Measurements from ENCODE around the gene GNA14. TPM values are rescaled to one million over a fixed set of nuclear protein-coding genes. Genes with fewer than 3 reads are reported as not detected.
"Not testable (repeated sequence)": the region's sequence is repeated elsewhere in the genome, so short reads cannot be mapped to it uniquely, and the experiment has no call there.

GNA14 gene
- total and polyA plus RNA-seq, 2 experiments from 2014 or later = 0.21 to 0.36 TPM

DNA sequence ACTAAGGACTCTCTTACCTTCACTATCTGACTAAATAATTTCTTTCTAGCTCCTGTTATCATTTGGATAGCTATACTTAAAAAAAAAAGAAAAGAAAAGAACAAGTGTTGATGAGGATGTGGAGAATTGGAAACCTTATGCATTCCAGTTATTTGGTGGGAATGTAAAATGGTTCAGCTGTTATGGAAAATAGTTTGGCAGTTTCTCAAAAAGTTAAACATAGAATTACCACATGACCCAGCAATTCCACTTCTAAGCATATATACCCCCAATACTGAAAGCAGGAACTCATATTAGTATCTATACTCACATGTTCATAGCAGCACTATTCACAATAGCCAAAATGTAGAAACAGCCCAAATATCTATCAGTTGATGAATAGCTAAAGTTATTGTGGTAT is 61.1 kb downstream of the GNA14 start:
- Histone ChIP-seq H3K27ac (no peak overlapping the region), H3K27me3 (no peaks in the 10 kb centered on the region)
- DNase-seq (ENCODE audit: low read depth in 1 of 2, low spot score in 1 of 2) = peak in 1 of 2 donors; percentile 36

DNA sequence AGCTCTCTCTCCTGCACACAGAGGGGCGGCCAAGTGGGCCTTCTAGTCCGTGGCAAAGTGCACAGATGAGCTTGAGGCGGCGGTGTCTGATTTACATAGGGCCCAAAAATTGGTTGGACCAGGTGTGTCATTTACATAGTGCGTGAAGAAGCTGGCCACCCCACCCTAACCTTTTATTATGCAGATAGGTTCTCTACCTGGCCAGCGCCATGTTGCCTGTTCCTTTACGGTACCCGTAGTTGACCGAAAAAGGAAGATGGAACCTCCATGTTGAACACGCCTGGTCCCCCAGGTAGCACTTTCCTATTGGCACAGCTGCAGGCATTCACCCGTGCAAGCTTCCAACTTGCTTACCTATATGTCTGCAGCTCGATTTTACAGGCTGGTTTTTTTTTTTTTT is 61.5 kb downstream of the GNA14 start:
- Histone ChIP-seq H3K4me3 (no peak overlapping the region), H3K27me3 (no peaks in the 10 kb centered on the region), H3K27ac (no peak overlapping the region), H3K36me3 (no peaks in the 10 kb centered on the region), H3K4me1 (ENCODE audit: low read depth) (no peaks in the 10 kb centered on the region), H3K9me3 (ENCODE audit: low read depth) (no peaks in the 10 kb centered on the region)
- TF ChIP-seq, protein P1, sequence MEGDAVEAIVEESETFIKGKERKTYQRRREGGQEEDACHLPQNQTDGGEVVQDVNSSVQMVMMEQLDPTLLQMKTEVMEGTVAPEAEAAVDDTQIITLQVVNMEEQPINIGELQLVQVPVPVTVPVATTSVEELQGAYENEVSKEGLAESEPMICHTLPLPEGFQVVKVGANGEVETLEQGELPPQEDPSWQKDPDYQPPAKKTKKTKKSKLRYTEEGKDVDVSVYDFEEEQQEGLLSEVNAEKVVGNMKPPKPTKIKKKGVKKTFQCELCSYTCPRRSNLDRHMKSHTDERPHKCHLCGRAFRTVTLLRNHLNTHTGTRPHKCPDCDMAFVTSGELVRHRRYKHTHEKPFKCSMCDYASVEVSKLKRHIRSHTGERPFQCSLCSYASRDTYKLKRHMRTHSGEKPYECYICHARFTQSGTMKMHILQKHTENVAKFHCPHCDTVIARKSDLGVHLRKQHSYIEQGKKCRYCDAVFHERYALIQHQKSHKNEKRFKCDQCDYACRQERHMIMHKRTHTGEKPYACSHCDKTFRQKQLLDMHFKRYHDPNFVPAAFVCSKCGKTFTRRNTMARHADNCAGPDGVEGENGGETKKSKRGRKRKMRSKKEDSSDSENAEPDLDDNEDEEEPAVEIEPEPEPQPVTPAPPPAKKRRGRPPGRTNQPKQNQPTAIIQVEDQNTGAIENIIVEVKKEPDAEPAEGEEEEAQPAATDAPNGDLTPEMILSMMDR (IDR thresholded peaks at IDR 0.05; ENCODE audit: low read depth, low read length) = no peak
- no peak for DNase-seq (ENCODE audit: low read depth in 1 of 2, low spot score in 1 of 2)

More for the DNA sequence above, 61.1 kb downstream of the GNA14 start:
- H3K4me3 ChIP-seq = no peak overlapping the region
- no peaks in the 10 kb centered on the region for H3K4me1 ChIP-seq (ENCODE audit: low read depth)
- TF ChIP-seq, protein P1 (IDR thresholded peaks at IDR 0.05; ENCODE audit: low read depth, low read length) = no peak
- H3K36me3 ChIP-seq = no peaks in the 10 kb centered on the region
- H3K9me3 ChIP-seq (ENCODE audit: low read depth) = no peaks in the 10 kb centered on the region

- H3K36me3 ChIP-seq = no peaks in the 10 kb centered on the region
- H3K4me1 ChIP-seq (ENCODE audit: low read depth) = no peaks in the 10 kb centered on the region
- H3K27me3 ChIP-seq = no peaks in the 10 kb centered on the region
- TF ChIP-seq, protein P1 (IDR thresholded peaks at IDR 0.05; ENCODE audit: low read depth, low read length) = no peak
- H3K9me3 ChIP-seq (ENCODE audit: low read depth) = no peaks in the 10 kb centered on the region
- H3K27ac ChIP-seq = no peak overlapping the region
- no peak overlapping the region for H3K4me3 ChIP-seq
- DNase-seq (ENCODE audit: low read depth in 1 of 2, low spot score in 1 of 2) = no peak
These were observed 62.8 kb downstream of the GNA14 start for GRCh38 chr9:77585335-77585786.

DNA sequence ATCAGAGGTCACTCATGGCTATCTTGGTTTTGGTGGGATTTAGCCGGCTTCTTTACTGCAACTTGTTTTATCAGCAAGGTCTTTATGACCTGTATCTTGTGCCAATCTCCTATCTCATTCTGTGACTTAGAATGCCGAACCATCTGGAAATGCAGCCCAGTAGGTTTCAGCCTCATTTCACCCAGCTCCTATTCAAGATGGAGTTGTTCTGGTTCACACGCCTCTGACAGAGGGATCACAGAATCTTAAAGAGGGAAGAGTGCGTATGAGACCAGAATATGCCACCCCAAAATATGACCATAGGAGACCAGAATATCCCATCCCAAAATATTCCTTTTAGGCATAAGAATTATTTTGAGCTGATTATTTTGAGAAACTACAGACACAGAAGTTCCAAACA is 63.2 kb downstream of the GNA14 start:
- not testable (repeated sequence) for H3K27me3 ChIP-seq; H3K9me3 ChIP-seq (ENCODE audit: low read depth); DNase-seq (ENCODE audit: low read depth in 1 of 2, low spot score in 1 of 2); H3K36me3 ChIP-seq; H3K4me3 ChIP-seq; H3K27ac ChIP-seq; H3K4me1 ChIP-seq (ENCODE audit: low read depth)

GRCh38 chr9:77582961-77583576 is 65.1 kb downstream of the GNA14 start:
- DNase-seq (ENCODE audit: low read depth in 1 of 2, low spot score in 1 of 2) = peak in 1 of 2 donors; percentile 20
- Histone ChIP-seq H3K36me3 (no peaks in the 10 kb centered on the region), H3K4me1 (ENCODE audit: low read depth) (no peaks in the 10 kb centered on the region), H3K4me3 (no peak overlapping the region), H3K9me3 (ENCODE audit: low read depth) (no peaks in the 10 kb centered on the region), H3K27me3 (no peaks in the 10 kb centered on the region), H3K27ac (no peak overlapping the region)
- TF ChIP-seq, protein P1 (IDR thresholded peaks at IDR 0.05; ENCODE audit: low read depth, low read length) = no peak

GRCh38 chr9:77582525-77582924 is 65.6 kb downstream of the GNA14 start:
- no peak overlapping the region for H3K27ac ChIP-seq
- no peaks in the 10 kb centered on the region for H3K36me3 ChIP-seq
- H3K4me1 ChIP-seq (ENCODE audit: low read depth) = no peaks in the 10 kb centered on the region
- TF ChIP-seq, protein P1 (IDR thresholded peaks at IDR 0.05; ENCODE audit: low read depth, low read length) = no peak
- no peaks in the 10 kb centered on the region for H3K27me3 ChIP-seq
- DNase-seq (ENCODE audit: low read depth in 1 of 2, low spot score in 1 of 2) = no peak
- no peaks in the 10 kb centered on the region for H3K9me3 ChIP-seq (ENCODE audit: low read depth)
- no peak overlapping the region for H3K4me3 ChIP-seq
